GM12875 (cell line): ENCODE results near the gene OR13J1.
"Not testable (repeated sequence)": the region's sequence is repeated elsewhere in the genome, so short reads cannot be mapped to it uniquely, and the experiment has no call there.

ENCODE experiments used
- H3K4me3 ChIP-seq: one replicate; pipeline ENCODE4 v1.5.1; 2011; ENCODE audit warnings: low read depth, low read length, control low read depth
- TF ChIP-seq, protein P1 (sequence below): IDR thresholded peaks from 2 replicates; pipeline ENCODE4 v1.5.1; 2011; ENCODE audit warnings: low read depth, mild to moderate bottlenecking, control low read depth, inconsistent platforms, low read length, moderate library complexity, borderline replicate concordance; ENCODE audit not compliant: insufficient read depth

Gene OR13J1, protein sequence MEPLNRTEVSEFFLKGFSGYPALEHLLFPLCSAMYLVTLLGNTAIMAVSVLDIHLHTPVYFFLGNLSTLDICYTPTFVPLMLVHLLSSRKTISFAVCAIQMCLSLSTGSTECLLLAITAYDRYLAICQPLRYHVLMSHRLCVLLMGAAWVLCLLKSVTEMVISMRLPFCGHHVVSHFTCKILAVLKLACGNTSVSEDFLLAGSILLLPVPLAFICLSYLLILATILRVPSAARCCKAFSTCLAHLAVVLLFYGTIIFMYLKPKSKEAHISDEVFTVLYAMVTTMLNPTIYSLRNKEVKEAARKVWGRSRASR

DNA sequence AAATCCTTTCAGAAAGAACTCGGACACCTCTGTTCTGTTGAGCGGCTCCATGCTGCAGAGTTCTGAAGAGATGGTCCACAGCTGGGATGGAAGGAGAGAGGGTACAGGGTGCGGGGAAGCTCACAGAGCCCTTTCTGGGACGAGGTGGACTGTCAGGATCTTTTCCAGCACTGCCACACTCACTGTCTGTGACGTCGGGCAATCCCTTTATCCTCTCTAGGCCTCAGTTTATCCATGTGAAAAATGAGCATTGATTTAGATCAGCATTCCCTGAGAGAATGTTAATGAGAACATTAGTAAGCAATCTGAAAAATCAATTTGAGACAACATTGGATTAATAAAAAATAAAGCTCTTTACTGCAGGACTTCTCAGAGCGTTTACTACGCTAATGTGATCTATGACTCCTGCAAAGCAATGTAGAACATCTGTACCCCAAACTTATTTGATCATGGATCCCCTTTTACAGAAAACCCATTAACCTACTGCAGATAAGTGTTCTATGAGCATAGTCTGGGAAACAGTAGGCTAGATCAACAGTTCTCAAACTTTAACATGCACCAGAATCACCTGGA, at the start of gene OR13J1:
OR13J1 (minus strand) TSS at position 51 of the 573 bp plus-strand sequence; CDS start at position 51, 0 bp downstream.
- no peak within 1 kb of the TSS for H3K4me3 ChIP-seq
- TF ChIP-seq, protein P1, sequence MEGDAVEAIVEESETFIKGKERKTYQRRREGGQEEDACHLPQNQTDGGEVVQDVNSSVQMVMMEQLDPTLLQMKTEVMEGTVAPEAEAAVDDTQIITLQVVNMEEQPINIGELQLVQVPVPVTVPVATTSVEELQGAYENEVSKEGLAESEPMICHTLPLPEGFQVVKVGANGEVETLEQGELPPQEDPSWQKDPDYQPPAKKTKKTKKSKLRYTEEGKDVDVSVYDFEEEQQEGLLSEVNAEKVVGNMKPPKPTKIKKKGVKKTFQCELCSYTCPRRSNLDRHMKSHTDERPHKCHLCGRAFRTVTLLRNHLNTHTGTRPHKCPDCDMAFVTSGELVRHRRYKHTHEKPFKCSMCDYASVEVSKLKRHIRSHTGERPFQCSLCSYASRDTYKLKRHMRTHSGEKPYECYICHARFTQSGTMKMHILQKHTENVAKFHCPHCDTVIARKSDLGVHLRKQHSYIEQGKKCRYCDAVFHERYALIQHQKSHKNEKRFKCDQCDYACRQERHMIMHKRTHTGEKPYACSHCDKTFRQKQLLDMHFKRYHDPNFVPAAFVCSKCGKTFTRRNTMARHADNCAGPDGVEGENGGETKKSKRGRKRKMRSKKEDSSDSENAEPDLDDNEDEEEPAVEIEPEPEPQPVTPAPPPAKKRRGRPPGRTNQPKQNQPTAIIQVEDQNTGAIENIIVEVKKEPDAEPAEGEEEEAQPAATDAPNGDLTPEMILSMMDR, result no peak

DNA sequence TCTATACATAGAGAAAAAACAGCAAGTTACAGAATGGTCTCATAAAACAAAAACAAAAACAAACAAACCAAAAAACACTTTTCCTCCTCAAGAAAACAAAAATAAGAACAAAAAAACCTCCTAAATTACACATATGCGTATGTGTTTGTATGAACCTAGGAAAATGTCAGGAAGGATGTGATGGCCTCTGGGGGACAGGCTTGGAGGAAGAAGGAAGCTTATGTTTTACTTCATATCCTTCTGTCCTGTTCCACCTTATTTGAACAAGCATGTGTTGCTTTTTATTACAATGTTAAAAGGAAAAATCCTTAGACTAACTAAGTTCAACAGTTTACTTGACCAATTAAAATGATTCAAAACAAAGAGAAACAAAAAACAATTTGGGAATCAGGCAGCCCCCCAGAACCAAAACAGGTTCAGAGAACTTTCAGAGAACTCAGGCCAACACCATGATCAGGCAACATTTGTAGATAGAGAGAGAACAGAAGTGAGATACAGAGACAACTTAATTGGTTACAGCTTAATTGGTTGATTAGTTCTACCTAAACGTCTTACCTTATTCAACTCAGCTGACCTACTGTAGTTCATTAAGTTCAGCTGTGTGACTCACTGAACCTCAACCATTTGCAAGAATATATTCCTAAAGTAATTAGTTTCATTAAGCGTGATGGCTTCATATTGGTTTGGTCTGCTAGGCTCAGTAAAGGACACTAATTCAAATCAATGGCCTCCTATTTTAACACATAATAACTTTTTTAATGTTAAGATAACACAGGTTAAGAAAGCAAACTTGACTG, 49.2 kb upstream of the OR13J1 start:
- TF ChIP-seq, protein P1, result no peak
- H3K4me3 ChIP-seq, result no peak overlapping the region

DNA sequence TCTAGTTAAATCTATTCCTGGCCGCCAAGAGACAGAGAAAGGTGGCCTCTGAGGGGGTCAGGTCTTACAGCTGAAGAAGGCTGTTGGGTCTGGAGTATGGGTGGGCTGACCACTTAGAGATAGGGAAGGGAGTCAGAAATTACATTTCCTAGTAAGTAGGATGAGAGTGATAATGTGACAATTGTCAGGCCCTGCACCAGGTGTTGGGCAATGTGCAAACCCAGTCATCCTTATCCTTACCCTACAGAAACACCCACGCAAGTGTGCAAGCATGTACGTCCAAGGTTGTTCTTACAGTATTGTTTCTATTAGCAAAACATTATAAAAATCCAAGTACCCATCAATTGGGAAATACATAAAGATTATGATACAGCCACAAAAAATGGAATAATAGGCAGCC, 48.6 kb upstream of the OR13J1 start:
- TF ChIP-seq, protein P1, result no peak
- no peak overlapping the region for H3K4me3 ChIP-seq

DNA sequence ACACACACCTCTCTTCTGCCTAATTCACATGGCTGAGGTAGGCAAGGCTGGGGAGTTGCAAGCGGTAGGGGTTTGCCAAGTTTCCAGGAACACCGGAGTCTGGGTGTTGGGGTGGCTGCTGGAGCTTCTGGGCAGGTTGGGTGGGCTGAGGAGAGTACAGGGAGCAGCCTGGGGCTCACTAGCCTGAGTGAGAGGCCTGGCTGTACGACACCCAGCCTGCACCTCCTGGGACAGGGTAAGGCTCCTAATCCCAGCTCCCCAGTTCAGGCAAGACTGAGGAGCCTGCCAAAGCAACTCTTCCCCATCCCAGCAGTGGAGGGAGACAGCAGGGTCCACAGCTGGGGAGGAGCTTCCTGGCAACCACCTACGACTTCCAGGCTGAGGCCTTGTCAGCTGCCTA, 47.1 kb upstream of the OR13J1 start:
- no peak overlapping the region for H3K4me3 ChIP-seq
- TF ChIP-seq, protein P1, result no peak

DNA sequence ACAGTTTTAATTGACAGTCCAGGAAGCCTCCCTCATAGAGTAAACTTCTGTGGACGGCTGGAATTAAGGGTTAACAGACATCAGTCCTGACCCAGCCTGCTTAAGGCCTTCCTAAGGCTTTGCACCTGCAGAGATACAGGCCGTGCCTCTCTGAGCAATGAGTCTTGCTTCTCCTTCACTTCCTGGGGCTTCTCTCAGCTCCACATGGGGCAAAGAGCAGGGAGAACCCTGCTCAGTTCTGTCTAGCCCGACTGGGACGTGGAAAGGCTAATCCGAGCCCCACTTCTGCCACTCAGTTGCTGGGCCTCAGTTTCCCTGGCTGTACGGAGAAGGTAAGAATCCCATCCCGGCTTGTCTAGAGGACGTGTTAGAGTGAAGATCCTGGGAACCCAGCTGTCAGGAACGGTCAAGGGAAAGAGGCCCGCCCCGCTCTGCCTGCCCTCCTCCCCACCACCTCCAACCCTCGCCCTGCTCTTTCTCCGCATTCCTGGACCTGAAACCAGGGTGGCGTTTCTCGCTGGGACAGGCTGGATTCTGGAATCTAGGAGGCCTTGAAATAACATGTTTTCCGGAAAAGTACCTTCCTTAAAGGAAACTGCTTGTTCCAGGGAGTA, 45.6 kb upstream of the OR13J1 start:
- TF ChIP-seq, protein P1, result no peak
- no peak overlapping the region for H3K4me3 ChIP-seq

DNA sequence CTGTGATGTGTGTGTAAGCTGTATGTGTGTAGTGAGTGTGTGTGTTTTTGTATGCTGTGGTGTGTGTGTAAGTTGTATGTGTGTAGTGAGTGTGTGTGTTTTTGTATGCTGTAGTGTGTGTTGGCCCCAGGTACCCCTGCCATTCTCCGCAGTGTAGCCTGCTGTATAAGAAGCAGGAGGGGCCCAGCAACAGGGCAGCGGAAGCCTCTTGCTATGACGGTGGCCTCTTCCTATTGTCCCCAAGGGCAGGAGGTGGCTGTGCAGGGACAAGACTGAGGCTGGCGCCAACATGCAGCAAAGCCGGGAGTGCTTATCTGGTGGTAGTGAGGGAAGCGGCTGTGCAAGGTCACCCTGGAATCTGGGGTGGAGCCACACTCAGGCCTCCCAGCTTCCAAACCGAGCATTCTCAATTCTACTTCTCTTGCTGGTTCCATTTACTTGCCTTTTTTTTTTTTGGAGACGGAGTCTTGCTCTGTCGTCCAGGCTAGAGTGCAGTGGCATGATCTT, 44.2 kb upstream of the OR13J1 start:
- TF ChIP-seq, protein P1, result no peak
- no peak overlapping the region for H3K4me3 ChIP-seq

DNA sequence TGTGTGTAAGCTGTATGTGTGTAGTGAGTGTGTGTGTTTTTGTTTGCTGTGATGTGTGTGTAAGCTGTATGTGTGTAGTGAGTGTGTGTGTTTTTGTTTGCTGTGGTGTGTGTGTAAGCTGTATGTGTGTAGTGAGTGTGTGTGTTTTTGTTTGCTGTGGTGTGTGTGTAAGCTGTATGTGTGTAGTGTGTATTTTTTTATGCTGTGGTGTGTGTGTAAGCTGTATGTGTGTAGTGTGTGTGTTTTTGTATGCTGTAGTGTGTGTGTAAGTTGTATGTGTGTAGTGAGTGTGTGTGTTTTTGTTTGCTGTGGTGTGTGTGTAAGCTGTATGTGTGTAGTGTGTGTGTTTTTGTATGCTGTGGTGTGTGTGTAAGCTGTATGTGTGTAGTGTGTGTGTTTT, 43.2 kb upstream of the OR13J1 start:
- H3K4me3 ChIP-seq, result not testable (repeated sequence)
